HCT116 (cell line): ENCODE data around the gene ASPHD1. TPM values are rescaled to one million over a fixed set of nuclear protein-coding genes. Genes with fewer than 3 reads are reported as not detected.

Source experiments
- ATAC-seq: fragments of 200-7000 bp; cut with Tn5 transposase; 2 replicates; pipeline ENCODE4 v1.9.1; 2020; ENCODE audit warnings: mild to moderate bottlenecking, moderate library complexity
- BruUV-seq: library from RNA; stranded (reverse); fragments of 400-500 nt; replicated peaks from 2 replicates; lab custom pipeline; 2021; lab: Mats Ljungman, UMichigan
- CTCF ChIA-PET: fragments of 300-600 bp; sonication (Branson Sonifier 250); formaldehyde crosslinking; loops from one replicate; lab custom pipeline; 2021; ENCODE audit warnings: antibody characterized with exemption; lab: Charles Lee
- POLR2A ChIA-PET: fragments of 300-600, 350-600 bp; sonication (Branson Sonifier 250); formaldehyde crosslinking; loops from one replicate; lab custom pipeline; 2021; ENCODE audit warnings: antibody characterized with exemption; lab: Charles Lee
- RAD21 ChIA-PET, 2 experiments: fragments of 300-600 bp; sonication (Branson Sonifier 250); formaldehyde crosslinking; loops; one replicate each; lab custom pipeline; 2023; ENCODE audit warnings: low total read pairs in 2 of 2; ENCODE audit not compliant: uncharacterized antibody in 2 of 2, unreplicated experiment in 2 of 2, low non-redundant PET in 1 of 2; lab: Charles Lee
- DNase-seq: peaks from one replicate; pipeline ENCODE4 v3.0.0-alpha.2; 2010; ENCODE audit warnings: low read depth, low spot score
- H2AFZ ChIP-seq: fragments of 200-600 bp; shearing (Covaris generic), sonication (generic); 2 replicates; pipeline ENCODE4 v1.6.1; 2017; ENCODE audit warnings: low read depth, mixed run types, mixed read lengths, antibody characterized with exemption, low read length; ENCODE audit not compliant: poor library complexity, severe bottlenecking
- H3K27ac ChIP-seq: 2 replicates; pipeline ENCODE4 v1.5.1; 2012; ENCODE audit warnings: low read depth, low read length
- H3K27me3 ChIP-seq: fragments of 200-600 bp; sonication (generic); 2 replicates; pipeline ENCODE4 v1.6.1; 2016; ENCODE audit warnings: mixed run types, low read length, mixed read lengths; ENCODE audit not compliant: insufficient read depth
- H3K36me3 ChIP-seq, 2 experiments: fragments of 200-500 bp in 1 of 2; fragments of 200-600 bp in 1 of 2; sonication (Bioruptor generic) in 1 of 2; sonication (generic) in 1 of 2; 2 replicates each; pipeline versions ENCODE4 v1.5.1 to v1.6.1; 2014 to 2016; ENCODE audit warnings: low read length in 2 of 2, inconsistent platforms in 1 of 2, mixed read lengths in 1 of 2, mixed run types in 1 of 2; ENCODE audit not compliant: insufficient read depth in 2 of 2, control insufficient read depth in 1 of 2
- H3K4me1 ChIP-seq, 2 experiments: fragments of 200-600 bp in 1 of 2; sonication (generic) in 1 of 2; 2 replicates each; pipeline versions ENCODE4 v1.5.1 to v1.6.1; 2012 to 2017; ENCODE audit warnings: low read length in 2 of 2, inconsistent platforms in 1 of 2, mild to moderate bottlenecking in 1 of 2, mixed read lengths in 1 of 2, mixed run types in 1 of 2, moderate library complexity in 1 of 2; ENCODE audit not compliant: insufficient read depth in 2 of 2, control insufficient read depth in 1 of 2
- H3K4me2 ChIP-seq: fragments of 200-600 bp; sonication (generic); 2 replicates; pipeline ENCODE4 v1.6.1; 2017; ENCODE audit warnings: mixed run types, low read length, mixed read lengths
- H3K4me3 ChIP-seq, 2 experiments: fragments of 200-600 bp in 1 of 2; sonication (generic) in 1 of 2; replicated peaks in 1 of 2; 2 replicates each; pipeline ENCODE4 v1.5.1; 2011 to 2016; ENCODE audit warnings: low read length in 2 of 2, control low read depth in 1 of 2, low read depth in 1 of 2, mild to moderate bottlenecking in 1 of 2, mixed read lengths in 1 of 2, mixed run types in 1 of 2
- H3K79me2 ChIP-seq: fragments of 200-600 bp; sonication (generic); 2 replicates; pipeline ENCODE4 v1.6.1; 2017; ENCODE audit warnings: mild to moderate bottlenecking, mixed run types, low read length, moderate library complexity, mixed read lengths; ENCODE audit not compliant: insufficient read depth
- H3K9ac ChIP-seq: fragments of 200-600 bp; sonication (generic); 2 replicates; pipeline ENCODE4 v1.6.1; 2016; ENCODE audit warnings: low read length, mixed read lengths
- H3K9me2 ChIP-seq: fragments of 200-600 bp; sonication (generic), shearing (Covaris generic); 2 replicates; pipeline ENCODE4 v1.6.1; 2017; ENCODE audit warnings: mixed run types, mild to moderate bottlenecking, moderate library complexity; ENCODE audit not compliant: insufficient read depth
- H3K9me3 ChIP-seq, 2 experiments: fragments of 200-500 bp in 1 of 2; fragments of 200-600 bp in 1 of 2; sonication (Bioruptor generic) in 1 of 2; sonication (generic) in 1 of 2; 2 replicates each; pipeline ENCODE4 v1.6.1; 2014 to 2017; ENCODE audit warnings: low read length in 2 of 2, mixed read lengths in 2 of 2, inconsistent platforms in 1 of 2, low read depth in 1 of 2, mild to moderate bottlenecking in 1 of 2, mixed run types in 1 of 2, moderate library complexity in 1 of 2; ENCODE audit not compliant: control insufficient read depth in 1 of 2, insufficient read depth in 1 of 2
- H4K20me1 ChIP-seq: fragments of 200-600 bp; sonication (generic), shearing (Covaris generic); 2 replicates; pipeline ENCODE4 v1.6.1; 2017; ENCODE audit warnings: mixed run types, mild to moderate bottlenecking, moderate library complexity; ENCODE audit not compliant: insufficient read depth
- ATF3 ChIP-seq: IDR thresholded peaks from 2 replicates; pipeline ENCODE4 v1.6.1; 2012
- CBX3 ChIP-seq: IDR thresholded peaks from 2 replicates; pipeline ENCODE4 v1.6.1; 2012; ENCODE audit warnings: low read depth
- CEBPB ChIP-seq: IDR thresholded peaks from 2 replicates; pipeline ENCODE4 v1.6.1; 2012; ENCODE audit warnings: low read depth
- EGR1 ChIP-seq: IDR thresholded peaks from 2 replicates; pipeline ENCODE4 v1.6.1; 2012; ENCODE audit warnings: low read depth
- ELF1 ChIP-seq: IDR thresholded peaks from 2 replicates; pipeline ENCODE4 v1.6.1; 2012; ENCODE audit warnings: low read depth, borderline replicate concordance
- EZH2 ChIP-seq: fragments of 200-600 bp; sonication (generic); IDR thresholded peaks from 2 replicates; pipeline ENCODE4 v1.6.1; 2017; ENCODE audit warnings: antibody characterized with exemption, mixed run types
- EZH2phosphoT487 ChIP-seq: fragments of 200-600 bp; IDR thresholded peaks from 2 replicates; pipeline ENCODE4 v1.6.1; 2018; ENCODE audit warnings: antibody characterized with exemption, borderline replicate concordance
- FOSL1 ChIP-seq: IDR thresholded peaks from 2 replicates; pipeline ENCODE4 v1.6.1; 2012; ENCODE audit warnings: low read depth
- JUND ChIP-seq: IDR thresholded peaks from 2 replicates; pipeline ENCODE4 v1.6.1; 2012
- MAX ChIP-seq: IDR thresholded peaks from 2 replicates; pipeline ENCODE4 v1.6.1; 2012
- POLR2A ChIP-seq: IDR thresholded peaks from 2 replicates; pipeline ENCODE4 v1.7.0; 2011; ENCODE audit warnings: borderline replicate concordance; ENCODE audit not compliant: insufficient read depth, insufficient read length; ENCODE audit errors: extremely low read depth
- POLR2AphosphoS5 ChIP-seq: IDR thresholded peaks from 2 replicates; pipeline ENCODE4 v1.6.1; 2011; ENCODE audit warnings: mild to moderate bottlenecking, low read depth, low read length, moderate library complexity
- RAD21 ChIP-seq: IDR thresholded peaks from 2 replicates; pipeline ENCODE4 v1.6.1; 2012; ENCODE audit warnings: low read depth, mild to moderate bottlenecking
- REST ChIP-seq: IDR thresholded peaks from 2 replicates; pipeline ENCODE4 v1.6.1; 2012; ENCODE audit warnings: low read depth
- SP1 ChIP-seq: IDR thresholded peaks from 2 replicates; pipeline ENCODE4 v1.6.1; 2012; ENCODE audit warnings: low read depth
- SRF ChIP-seq: IDR thresholded peaks from 2 replicates; pipeline ENCODE4 v1.6.1; 2012; ENCODE audit warnings: low read depth
- TCF7L2 ChIP-seq: IDR thresholded peaks from 2 replicates; pipeline ENCODE4 v1.7.0; 2011; ENCODE audit warnings: borderline replicate concordance, inconsistent platforms; ENCODE audit not compliant: insufficient read depth, insufficient read length; ENCODE audit errors: extremely low read depth
- ZFX ChIP-seq: fragments of 450-650 bp; IDR thresholded peaks from 2 replicates; pipeline ENCODE4 v1.6.1; 2017
- ZNF274 ChIP-seq: fragments of 200-500 bp; sonication (Bioruptor generic); IDR thresholded peaks from 2 replicates; pipeline ENCODE4 v1.6.1; 2014; ENCODE audit warnings: mild to moderate bottlenecking, low read depth, low read length, inconsistent platforms
- intact Hi-C: fragments of 100-400 bp; cut with micrococcal nuclease; formaldehyde crosslinking; loops from 2 replicates; pipeline ENCODE4 v1.10.0; 2022
- total RNA-seq: library from RNA; stranded (reverse); gene quantifications from one replicate; pipeline ENCODE4 v1.2.1, GENCODE V29; 2021; ENCODE audit not compliant: unreplicated experiment

ASPHD1 gene
- total RNA-seq, 1 experiment from 2014 or later: 18.4 TPM

- no peak for TF ChIP-seq EZH2phosphoT487
- TF ChIP-seq POLR2A: peak; percentile 86
- no peak for TF ChIP-seq CEBPB
- TF ChIP-seq POLR2AphosphoS5: peak; percentile 96
- no peak for TF ChIP-seq EZH2
- no peak for TF ChIP-seq RAD21
- TF ChIP-seq FOSL1: no peak
Observed at GRCh38 chr16:29925781-29926710, 25.8 kb downstream of the ASPHD1 start, which contains the start of gene KCTD13 (continued).

- Histone ChIP-seq H3K9me2 (no peaks in the 10 kb centered on the region), H3K27ac (peak overlapping the region; percentile 78), H3K9me3 (no peaks in the 10 kb centered on the region), H4K20me1 (no peaks in the 10 kb centered on the region), H2AFZ (no peak overlapping the region), H3K4me1 (peaks cover 12 to 23% of the 10 kb centered on the region in 2 experiments), H3K27me3 (no peaks in the 10 kb centered on the region), H3K79me2 (peaks cover 43% of the 10 kb centered on the region), H3K4me2 (peak overlapping the region; percentile 99), H3K36me3 (peaks cover 8 to 14% of the 10 kb centered on the region in 2 experiments; a peak in 3 of 4 replicates), H3K9ac (peak overlapping the region; percentile 89), H3K4me3 (peak overlapping the region; percentile 60 to 92)
- ChIA-PET CTCF (interaction anchor here (0.6 to 0.9 kb wide), 2 partner anchors 18 to 71 kb away, joined by 3 read pairs; no protein-coding TSS in a partner anchor), RAD21 (interaction anchor here in 1 of 2 experiments (0.7 kb wide), 1 partner anchor 18 kb away, joined by 3 read pairs; no protein-coding TSS in a partner anchor), POLR2A (interaction anchor here (1.3 to 2.5 kb wide), 5 partner anchors 12 to 119 kb away, joined by 4 to 9 read pairs (median 7); partner anchors contain the start of genes ASPHD1, SEZ6L2 and TAOK2)
- BruUV-seq: no TSS peak
- ATAC-seq (no peak), DNase-seq (no peak)
- intact Hi-C loops: loop anchor here (5.0 kb wide), 1 partner anchor 46 kb away; the partner anchor contains the start of gene TAOK2
- no peak for TF ChIP-seq ZFX
- no peak for TF ChIP-seq CBX3
- TF ChIP-seq ZNF274: no peak
- TF ChIP-seq RAD21: no peak
- no peak for TF ChIP-seq SRF
- no peak for TF ChIP-seq TCF7L2
- no peak for TF ChIP-seq JUND
- no peak for TF ChIP-seq MAX
- no peak for TF ChIP-seq EZH2
- TF ChIP-seq ATF3: no peak
- no peak for TF ChIP-seq EGR1
- TF ChIP-seq CEBPB: no peak
- TF ChIP-seq REST: no peak
- no peak for TF ChIP-seq SP1
- no peak for TF ChIP-seq EZH2phosphoT487
- no peak for TF ChIP-seq ELF1
Observed at GRCh38 chr16:29926711-29927052, 26.4 kb downstream of the ASPHD1 start.
